Measurements from ENCODE around the gene CD300C.
"Not testable (repeated sequence)": the region's sequence is repeated elsewhere in the genome, so short reads cannot be mapped to it uniquely, and the experiment has no call there.

The CD300C gene

GRCh38 chr17:74561586-74561985 lies 15.7 kb upstream of the CD300C start:
- TF ChIP-seq CTCF (IDR thresholded peaks at IDR 0.05; ENCODE audit: control insufficient read depth, extremely low read depth, insufficient read depth): no peak
- no peak overlapping the region for H3K4me3 ChIP-seq (ENCODE audit: low read depth, low read length)
- DNase-seq (ENCODE audit: low read depth): no peak

- TF ChIP-seq CTCF (IDR thresholded peaks at IDR 0.05; ENCODE audit: control insufficient read depth, extremely low read depth, insufficient read depth): no peak
- H3K4me3 ChIP-seq (ENCODE audit: low read depth, low read length): no peak overlapping the region
- DNase-seq (ENCODE audit: low read depth): no peak
Measured at GRCh38 chr17:74558882-74559519, 13.1 kb upstream of the CD300C start.

- not testable (repeated sequence) for DNase-seq (ENCODE audit: low read depth); H3K4me3 ChIP-seq (ENCODE audit: low read depth, low read length)
Measured at GRCh38 chr17:74558402-74558801, 12.5 kb upstream of the CD300C start.

GRCh38 chr17:74555427-74555940 lies 9.6 kb upstream of the CD300C start:
- no peak overlapping the region for H3K4me3 ChIP-seq (ENCODE audit: low read depth, low read length)
- no peak for TF ChIP-seq CTCF (IDR thresholded peaks at IDR 0.05; ENCODE audit: control insufficient read depth, extremely low read depth, insufficient read depth)
- DNase-seq (ENCODE audit: low read depth): no peak

GRCh38 chr17:74554909-74555308 lies 9.0 kb upstream of the CD300C start:
- no peak for DNase-seq (ENCODE audit: low read depth)
- no peak for TF ChIP-seq CTCF (IDR thresholded peaks at IDR 0.05; ENCODE audit: control insufficient read depth, extremely low read depth, insufficient read depth)
- H3K4me3 ChIP-seq (ENCODE audit: low read depth, low read length): no peak overlapping the region

GRCh38 chr17:74552037-74552436 lies 6.1 kb upstream of the CD300C start:
- TF ChIP-seq CTCF (IDR thresholded peaks at IDR 0.05; ENCODE audit: control insufficient read depth, extremely low read depth, insufficient read depth): no peak
- DNase-seq (ENCODE audit: low read depth): no peak
- H3K4me3 ChIP-seq (ENCODE audit: low read depth, low read length): no peak overlapping the region

- DNase-seq (ENCODE audit: low read depth): no peak
- TF ChIP-seq CTCF (IDR thresholded peaks at IDR 0.05; ENCODE audit: control insufficient read depth, extremely low read depth, insufficient read depth): no peak
- no peak overlapping the region for H3K4me3 ChIP-seq (ENCODE audit: low read depth, low read length)
Measured at GRCh38 chr17:74550602-74551001, 4.7 kb upstream of the CD300C start.

All from LNCaP clone FGC (cell line).